MM.1S (cell line): ENCODE data around the gene GPX4.

Source experiments
- CTCF ChIP-seq: fragments of 300-600 bp; sonication (generic); IDR thresholded peaks from 2 replicates; pipeline ENCODE4 v1.5.1; 2016; ENCODE audit warnings: antibody characterized with exemption, low read length, mixed read lengths
- EZH2 ChIP-seq: fragments of 300-600 bp; sonication (generic); optimal IDR thresholded peaks from 2 replicates; pipeline ENCODE3; 2017; ENCODE audit warnings: low read depth, mild to moderate bottlenecking, antibody characterized with exemption, low read length, mixed read lengths
- EZH2phosphoT487 ChIP-seq: fragments of 300-600 bp; sonication (generic); IDR thresholded peaks from 2 replicates; pipeline ENCODE4 v1.6.1; 2018; ENCODE audit warnings: antibody characterized with exemption, low read length

- TF ChIP-seq CTCF (no peak), EZH2 (no peak), EZH2phosphoT487 (no peak)
Measured at GRCh38 chr19:1136201-1136600, 32.4 kb downstream of the GPX4 start.
